Heart right ventricle (tissue), 16 donors: ENCODE results near the gene TECTA. TPM values are rescaled to one million over a fixed set of nuclear protein-coding genes. Genes with fewer than 3 reads are reported as not detected.

ENCODE experiments used
- ATAC-seq, 8 donors: fragments of 200-7000 bp; cut with Tn5 transposase; one replicate each; pipeline ENCODE4 v1.9.1; 2020; ENCODE audit warnings: mild to moderate bottlenecking in 8 of 8, moderate library complexity in 8 of 8, moderate number of reproducible peaks in 1 of 8
- DNase-seq, 2 donors: peaks; one replicate each; pipeline ENCODE4 v3.0.0-alpha.2; 2020
- H3K27ac ChIP-seq, 10 donors: fragments of 200-600 bp; sonication (generic) in 2 of 10; one replicate each; pipeline versions ENCODE4 v1.5.0 to v1.8.0; 2020 to 2022; ENCODE audit warnings: mild to moderate bottlenecking in 3 of 10
- H3K27me3 ChIP-seq, 7 donors: fragments of 200-600 bp; one replicate each; pipeline ENCODE4 v1.8.0; 2021 to 2022; ENCODE audit warnings: mild to moderate bottlenecking in 2 of 7
- H3K36me3 ChIP-seq, 9 donors: fragments of 200-600 bp; sonication (generic) in 1 of 9; one replicate each; pipeline versions ENCODE4 v1.5.0 to v1.8.0; 2020 to 2022; ENCODE audit warnings: mild to moderate bottlenecking in 2 of 9
- H3K4me1 ChIP-seq, 9 donors: fragments of 200-600 bp; sonication (generic) in 1 of 9; one replicate each; pipeline versions ENCODE4 v1.5.0 to v1.8.0; 2020 to 2022; ENCODE audit warnings: mild to moderate bottlenecking in 4 of 9
- H3K4me3 ChIP-seq, 10 donors: fragments of 200-600 bp; sonication (generic) in 2 of 10; one replicate each; pipeline versions ENCODE4 v1.5.0 to v1.8.0; 2020 to 2022; ENCODE audit warnings: mild to moderate bottlenecking in 7 of 10, moderate library complexity in 2 of 10
- H3K9me3 ChIP-seq, 11 donors: fragments of 200-600 bp in 10 of 11; sonication (generic) in 2 of 11; one replicate each; pipeline versions ENCODE4 v1.5.0 to v1.8.0; 2013 to 2022; ENCODE audit warnings: mild to moderate bottlenecking in 2 of 11, control low read depth in 1 of 11, moderate library complexity in 1 of 11
- WGBS, 2 donors: extraction: QIAGEN DNeasy Blood & Tissue Kit; methylation state at CpG; one replicate each; pipeline ENCODE4 v1.1.7; 2013; ENCODE audit warnings: inconsistent platforms in 1 of 2; 5-methylcytosine and 5-hydroxymethylcytosine counted together
- intact Hi-C, 10 donors: fragments of 100-400 bp; cut with DNase I; formaldehyde crosslinking; loops; one replicate each; pipeline versions ENCODE4 v1.11.1 to v1.14.2; 2022
- polyA plus RNA-seq, 2 donors: library from polyadenylated mRNA; stranded (reverse); fragments of 200-250 nt; gene quantifications; one replicate each; pipeline ENCODE4 v1.2.3, GENCODE V29; 2013
- total RNA-seq, 10 donors: library from RNA; stranded (reverse); fragmentation: NEBNext Ultra II Directional in 3 of 10; extraction: Animal tissue kit (Norgen Biotek cat#: 25700) in 3 of 10; gene quantifications; one replicate each; pipeline versions ENCODE4 v1.2.1 to v1.2.4, GENCODE V29; 2021 to 2023
- TF ChIP-seq, protein P1 (sequence below), 9 donors: fragments of 200-600 bp; sonication (generic) in 2 of 9; IDR thresholded peaks; one replicate each; pipeline versions ENCODE4 v1.5.0 to v1.8.0; 2021 to 2022; ENCODE audit warnings: antibody characterized with exemption in 9 of 9, mild to moderate bottlenecking in 5 of 9, moderate library complexity in 1 of 9
- donor health status: Arrhythmogenic right ventricular cardiomyopathy.
- donor health status: ischemic (EF 13 %, LVEDD 7.1; RV severe dilation, severe dysfunction).
- donor health status: healthy with polysubstance abuse.
- donor health status: DM: no; HTN: yes; CAD: no.
- donor health status: DM: no; HTN: no; CAD: no.
- donor health status: ischemic (EF 25% LVEDD 6.9; RV normal size, moderate dysfunction).
- donor health status: ischemic (EF 25% LVEDD 5.7; RV mildly dilated, moderate dysfunction).
- donor health status: healthy.
- donor health status: DM: yes; HTN: yes; CAD: no.
- donor health status: Ischemic cardiomyopathy.
- donor health status: ischemic (EF 35%, LVEDD 5.7; RV mildly dilated, moderate dysfunction).
- donor health status: nonischemic (EF 11% LVEDD 7.7; RV severe dilation, severe dysfunction).
- donor health status: DM: yes; HTN: yes; CAD: no.
- donor health status: PGD.
- donor health status: ischemic (EF 29% LVEDD 5.4; RV normal size, mild dysfunction).
- donor health status: nonischemic (EF 23%, LVEDD 6.1; RV moderate dilation, normal function).

TECTA gene
- total and polyA plus RNA-seq, 12 donors, result 0.38 to 1.9 (median 1.1) TPM

DNA sequence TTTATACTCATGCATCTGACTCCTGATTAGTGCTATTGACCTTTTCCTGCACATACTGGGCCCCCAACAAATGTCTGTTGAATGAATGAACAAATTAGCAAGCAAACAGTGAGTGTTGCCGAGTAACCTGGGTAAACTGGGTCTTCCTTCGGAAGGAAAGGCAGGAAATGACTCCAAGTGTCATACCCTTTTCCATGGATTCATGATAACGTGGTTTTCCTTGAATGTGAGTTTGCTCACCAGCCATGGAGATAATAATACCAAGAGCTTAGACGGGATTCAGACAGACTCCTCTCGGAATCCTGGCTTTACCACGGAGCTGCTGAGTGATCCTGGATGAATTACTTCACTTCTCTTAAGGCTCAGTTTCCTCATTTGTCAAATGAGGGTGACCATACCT is 16.7 kb downstream of the TECTA start:
- no peak overlapping the region for H3K27ac ChIP-seq

DNA sequence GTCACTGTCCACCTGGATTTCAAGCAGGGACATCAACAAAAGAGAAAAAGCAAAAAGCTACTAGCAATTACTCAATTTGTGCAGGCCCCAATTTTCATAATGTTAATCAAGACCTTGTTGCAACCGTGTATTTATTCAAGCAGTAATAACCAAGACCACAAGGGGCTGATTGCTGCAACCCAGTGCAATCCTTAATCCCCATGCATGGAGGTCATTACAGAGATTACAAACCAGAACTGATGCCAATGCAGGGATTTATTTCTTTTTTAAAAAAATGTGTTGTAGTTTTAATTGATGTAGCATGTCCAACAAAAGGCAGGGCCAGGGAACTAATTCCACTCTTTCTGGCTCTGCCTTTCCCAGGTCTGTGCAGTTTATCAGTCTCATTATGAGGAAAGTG is 18.4 kb downstream of the TECTA start:
- H3K27me3 ChIP-seq, result no peaks in the 10 kb centered on the region
- ATAC-seq, result no peak
- no peak overlapping the region for H3K27ac ChIP-seq
- TF ChIP-seq, protein P1, sequence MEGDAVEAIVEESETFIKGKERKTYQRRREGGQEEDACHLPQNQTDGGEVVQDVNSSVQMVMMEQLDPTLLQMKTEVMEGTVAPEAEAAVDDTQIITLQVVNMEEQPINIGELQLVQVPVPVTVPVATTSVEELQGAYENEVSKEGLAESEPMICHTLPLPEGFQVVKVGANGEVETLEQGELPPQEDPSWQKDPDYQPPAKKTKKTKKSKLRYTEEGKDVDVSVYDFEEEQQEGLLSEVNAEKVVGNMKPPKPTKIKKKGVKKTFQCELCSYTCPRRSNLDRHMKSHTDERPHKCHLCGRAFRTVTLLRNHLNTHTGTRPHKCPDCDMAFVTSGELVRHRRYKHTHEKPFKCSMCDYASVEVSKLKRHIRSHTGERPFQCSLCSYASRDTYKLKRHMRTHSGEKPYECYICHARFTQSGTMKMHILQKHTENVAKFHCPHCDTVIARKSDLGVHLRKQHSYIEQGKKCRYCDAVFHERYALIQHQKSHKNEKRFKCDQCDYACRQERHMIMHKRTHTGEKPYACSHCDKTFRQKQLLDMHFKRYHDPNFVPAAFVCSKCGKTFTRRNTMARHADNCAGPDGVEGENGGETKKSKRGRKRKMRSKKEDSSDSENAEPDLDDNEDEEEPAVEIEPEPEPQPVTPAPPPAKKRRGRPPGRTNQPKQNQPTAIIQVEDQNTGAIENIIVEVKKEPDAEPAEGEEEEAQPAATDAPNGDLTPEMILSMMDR (IDR thresholded peaks at IDR 0.05), result no peak
- H3K36me3 ChIP-seq, result no peaks in the 10 kb centered on the region
- no peaks in the 10 kb centered on the region for H3K4me1 ChIP-seq
- intact Hi-C loops, result loop anchor here in 5 of 10 donors (1.0 to 10.0 kb wide), 4 partner anchors 44 to 605 kb away; partner anchors contain the start of gene GRIK4 (in 1 of the 5)
- 75 to 83% methylated on average over 1 of the region's 1 CpG for WGBS, 2 donors
- no peak overlapping the region for H3K4me3 ChIP-seq
- no peak for DNase-seq
- H3K9me3 ChIP-seq, result peaks cover 0 to 19% (median 8%) of the 10 kb centered on the region in 11 donors

More for the DNA sequence above, 16.7 kb downstream of the TECTA start:
- Histone ChIP-seq H3K36me3 (no peaks in the 10 kb centered on the region), H3K27me3 (peaks cover 0 to 10% (median 0%) of the 10 kb centered on the region in 7 donors), H3K9me3 (peaks cover 0 to 13% (median 8%) of the 10 kb centered on the region in 11 donors), H3K4me3 (no peak overlapping the region), H3K4me1 (peaks cover 0 to 4% (median 2%) of the 10 kb centered on the region in 9 donors)
- peak in 1 of 8 donors; percentile 12 for ATAC-seq
- TF ChIP-seq, protein P1 (IDR thresholded peaks at IDR 0.05), result no peak
- 46 to 47% methylated on average over 6 of the region's 6 CpGs for WGBS, 2 donors
- intact Hi-C loops, result loop anchor here in 4 of 10 donors (10.0 kb wide), 3 partner anchors 163 to 603 kb away; partner anchors contain the start of gene GRIK4 (in 1 of the 4)
- DNase-seq, result no peak

DNA sequence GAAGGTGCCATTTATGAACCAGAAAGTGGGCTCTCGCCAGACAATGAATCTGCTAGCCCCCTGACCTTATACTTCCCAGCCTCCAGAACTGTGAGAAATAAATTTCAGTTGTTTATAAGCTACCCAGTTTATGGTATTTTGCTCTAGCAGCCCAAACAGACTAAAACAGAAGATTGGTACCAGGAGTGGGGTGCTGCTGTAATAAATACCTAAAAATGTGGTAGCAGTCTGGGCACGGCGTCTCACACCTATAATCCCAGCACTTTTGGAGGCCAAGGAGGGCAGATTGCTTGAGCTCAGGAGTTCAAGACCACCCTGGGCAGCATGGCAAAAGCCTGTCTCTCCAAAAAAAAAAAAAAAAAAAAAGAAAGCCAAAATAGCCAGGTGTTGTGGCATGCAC is 21.3 kb downstream of the TECTA start:
- Histone ChIP-seq H3K4me3 (no peak overlapping the region), H3K36me3 (no peaks in the 10 kb centered on the region), H3K27me3 (no peaks in the 10 kb centered on the region), H3K27ac (no peak overlapping the region), H3K9me3 (peaks cover 0 to 19% (median 8%) of the 10 kb centered on the region in 11 donors), H3K4me1 (no peaks in the 10 kb centered on the region)
- WGBS, 2 donors, result 80 to 83% methylated on average over 3 of the region's 3 CpGs
- TF ChIP-seq, protein P1 (IDR thresholded peaks at IDR 0.05), result no peak
- intact Hi-C loops, result no loop called here
- no peak for ATAC-seq
- no peak for DNase-seq

DNA sequence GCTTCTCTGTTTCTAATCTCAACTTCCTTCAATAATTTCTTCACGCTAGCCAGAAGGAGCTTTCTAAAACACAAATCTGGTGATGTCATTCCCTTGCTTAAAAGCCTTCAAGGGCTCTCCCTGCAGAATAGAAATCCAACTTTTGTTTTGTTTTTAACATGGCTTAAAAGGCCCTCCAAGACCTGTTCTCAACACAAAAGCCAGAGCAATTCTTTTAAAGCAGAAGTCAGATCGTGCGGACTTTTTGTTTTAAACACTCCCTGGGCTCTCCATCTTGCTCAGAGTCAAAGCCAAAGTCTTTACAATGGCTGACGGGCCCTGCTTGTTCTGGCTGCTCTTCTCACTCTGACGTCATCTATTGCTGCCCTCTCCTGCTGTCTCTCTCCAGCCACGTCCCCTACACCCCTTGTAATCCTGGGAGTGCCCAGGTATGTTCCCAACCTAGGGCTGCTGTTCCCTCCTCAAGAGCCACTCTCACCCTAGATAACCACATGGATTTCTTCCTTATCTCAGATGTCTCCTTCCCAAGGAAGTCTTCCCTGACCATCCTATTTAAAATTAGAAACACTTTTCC is 22.5 kb downstream of the TECTA start:
- H3K27me3 ChIP-seq, result no peaks in the 10 kb centered on the region
- H3K4me3 ChIP-seq, result no peak overlapping the region
- ATAC-seq (peak in 1 of 8 donors; percentile 15), DNase-seq (no peak)
- peaks cover 0 to 19% (median 8%) of the 10 kb centered on the region in 11 donors for H3K9me3 ChIP-seq
- WGBS, 2 donors, result 62 to 65% methylated on average over 6 of the region's 6 CpGs
- no peaks in the 10 kb centered on the region for H3K4me1 ChIP-seq
- no peaks in the 10 kb centered on the region for H3K36me3 ChIP-seq
- intact Hi-C loops, result no loop called here
- TF ChIP-seq, protein P1 (IDR thresholded peaks at IDR 0.05), result no peak
- H3K27ac ChIP-seq, result no peak overlapping the region
